Measurements from ENCODE around the gene BOD1. TPM values are rescaled to one million over a fixed set of nuclear protein-coding genes. Genes with fewer than 3 reads are reported as not detected.

BOD1 gene
- total and polyA plus RNA-seq, 8 donors, result 21.5 to 42.5 (median 27.4) TPM

GRCh38 chr5:173583346-173583745, 33.1 kb downstream of the BOD1 start:
- Histone ChIP-seq H3K36me3 (no peaks in the 10 kb centered on the region), H3K9me3 (no peaks in the 10 kb centered on the region), H3K4me3 (no peak overlapping the region), H3K27ac (no peak overlapping the region), H3K4me1 (no peaks in the 10 kb centered on the region), H3K27me3 (no peaks in the 10 kb centered on the region)
- intact Hi-C loops (cut with DNase I), result no loop called here
- WGBS, 2 donors, result 74 to 76% methylated on average over 2 of the region's 2 CpGs
- TF ChIP-seq CTCF (IDR thresholded peaks at IDR 0.05), result no peak
- ATAC-seq (no peak), FAIRE-seq (no peak), DNase-seq (no peak)

DNA sequence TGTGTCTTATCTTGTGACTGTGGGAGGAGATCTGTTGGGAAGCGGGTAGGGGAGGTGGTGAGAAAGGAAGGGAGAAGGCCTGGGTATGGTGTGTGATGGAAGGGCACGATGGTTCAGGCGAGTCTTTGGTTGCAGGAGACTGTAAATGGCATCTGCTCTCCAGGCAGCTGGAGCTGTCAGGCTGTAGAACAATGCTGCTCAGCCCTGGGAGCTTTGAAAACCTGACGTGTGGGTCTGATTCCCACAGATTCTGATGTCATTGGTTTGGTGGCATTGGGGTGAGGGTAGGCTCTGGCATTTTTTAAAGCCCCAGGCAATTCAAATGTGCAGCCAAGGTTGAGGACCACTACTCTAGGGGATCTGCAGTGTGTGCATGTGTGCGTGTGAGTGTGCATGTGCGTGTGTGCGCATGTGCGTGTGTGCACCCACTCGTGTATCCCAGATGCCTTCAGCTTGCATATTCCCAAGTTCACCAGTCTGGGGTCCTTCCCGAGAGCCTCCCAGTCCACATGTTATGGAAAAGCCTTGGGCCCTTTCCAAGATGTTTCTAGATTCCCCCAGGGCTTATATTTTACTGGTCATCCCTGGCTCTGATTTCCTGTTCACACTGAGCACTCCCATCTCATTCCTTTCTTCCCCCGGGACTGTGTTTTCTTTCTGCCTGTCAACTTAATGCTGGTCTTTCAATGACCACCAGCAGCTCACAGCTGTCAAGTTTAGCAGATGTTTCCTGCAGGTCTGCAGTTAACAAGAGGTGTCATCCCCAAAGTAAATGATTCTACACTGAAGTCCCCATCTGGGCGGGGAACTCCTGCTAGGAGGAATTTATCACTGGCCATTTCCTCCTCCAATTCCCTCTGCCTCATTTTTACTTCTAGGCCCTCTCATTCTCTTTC, 34.0 kb downstream of the BOD1 start:
- Histone ChIP-seq H3K4me3 (no peak overlapping the region), H3K9me3 (no peaks in the 10 kb centered on the region), H3K4me1 (no peaks in the 10 kb centered on the region), H3K27me3 (no peaks in the 10 kb centered on the region), H3K36me3 (no peaks in the 10 kb centered on the region), H3K27ac (no peak overlapping the region)
- FAIRE-seq, result no peak
- no peak for ATAC-seq
- intact Hi-C loops (cut with DNase I), result no loop called here
- TF ChIP-seq CTCF (IDR thresholded peaks at IDR 0.05), result no peak
- 74 to 79% methylated on average over 12 of the region's 12 CpGs for WGBS, 2 donors
- DNase-seq, result no peak

DNA sequence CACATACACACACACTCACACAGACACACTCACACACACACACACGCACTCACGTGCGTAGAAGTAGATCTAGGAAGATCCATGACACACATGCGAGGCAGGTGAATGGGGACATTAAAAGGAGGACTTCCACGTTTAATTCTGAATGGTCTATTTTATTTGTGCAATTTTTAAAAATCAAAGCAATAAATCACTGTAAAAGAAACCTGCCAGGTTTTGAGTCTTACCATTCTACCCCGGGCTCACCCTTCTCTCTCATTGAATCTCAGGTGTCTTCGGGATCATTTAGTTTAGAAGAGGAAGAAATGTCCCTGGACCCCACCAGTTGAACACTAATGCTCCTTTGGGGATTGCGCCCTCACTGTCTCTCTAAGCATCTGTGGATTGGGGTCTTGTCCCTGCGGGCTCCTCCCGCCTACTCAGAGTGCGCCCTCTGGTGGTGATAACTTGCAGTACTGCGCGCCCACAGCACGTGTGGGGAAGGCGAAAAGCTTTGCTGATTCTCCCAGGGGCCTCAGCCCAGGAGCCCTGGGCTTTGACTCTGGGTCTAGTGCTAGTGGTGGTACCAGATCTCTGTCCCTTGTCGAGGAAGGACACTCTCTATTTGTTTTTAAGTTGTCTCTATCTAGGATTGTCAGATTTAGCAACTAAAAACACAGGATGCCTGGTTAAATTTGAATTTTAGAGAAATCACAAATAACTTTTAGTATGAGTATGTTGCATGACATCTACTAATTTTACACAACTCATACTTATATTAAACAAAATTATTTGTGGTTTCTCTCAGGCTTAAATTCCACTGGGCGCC, 34.8 kb downstream of the BOD1 start:
- peak; percentile 30 to 43 (median 39) for TF ChIP-seq CTCF (IDR thresholded peaks at IDR 0.05)

DNA sequence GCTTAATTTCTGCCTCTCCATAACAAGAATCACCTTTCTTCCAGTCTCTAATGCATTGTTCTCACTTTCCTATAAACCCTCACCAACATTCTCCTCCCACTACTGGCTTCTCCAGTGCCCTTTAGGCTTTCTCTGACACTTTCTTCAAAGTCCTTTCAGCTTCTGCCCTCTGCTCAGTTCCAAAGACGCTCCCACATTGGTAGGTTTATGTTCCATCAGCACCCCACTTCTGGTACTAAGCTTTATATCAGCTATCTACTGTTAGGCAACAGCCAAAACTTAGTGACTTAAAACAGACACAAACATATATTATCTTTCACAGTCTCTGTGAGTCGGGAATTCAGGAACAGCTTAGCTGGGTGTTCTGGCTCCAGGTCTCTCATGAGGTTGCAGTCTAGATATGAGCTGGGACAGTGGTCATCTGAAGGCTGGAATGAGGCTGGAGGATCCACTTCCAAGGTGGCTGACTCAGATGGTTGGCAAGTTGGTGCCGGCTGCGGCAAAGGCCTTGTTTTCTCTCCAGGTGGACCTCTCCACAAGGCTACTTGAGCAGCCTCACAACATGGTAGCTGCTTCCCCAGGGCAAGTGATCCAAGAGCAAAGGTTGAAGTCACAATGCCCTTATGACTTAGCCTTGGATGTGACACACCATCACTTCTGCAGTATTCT, 37.4 kb downstream of the BOD1 start:
- 76 to 90% methylated on average over 4 of the region's 4 CpGs for WGBS, 2 donors
- TF ChIP-seq CTCF (IDR thresholded peaks at IDR 0.05), result no peak
- no peak for DNase-seq
- intact Hi-C loops (cut with DNase I), result loop anchor here in 1 of 3 donors (10.0 kb wide), 1 partner anchor 284 kb away; no protein-coding TSS in a partner anchor
- Histone ChIP-seq H3K27me3 (no peaks in the 10 kb centered on the region), H3K9me3 (no peaks in the 10 kb centered on the region), H3K36me3 (no peaks in the 10 kb centered on the region), H3K4me1 (no peaks in the 10 kb centered on the region), H3K4me3 (no peak overlapping the region), H3K27ac (no peak overlapping the region)
- no peak for FAIRE-seq
- ATAC-seq, result no peak

More for the DNA sequence above, 34.8 kb downstream of the BOD1 start:
- WGBS, 2 donors, result 62 to 64% methylated on average over 17 of the region's 17 CpGs
- Histone ChIP-seq H3K4me1 (no peaks in the 10 kb centered on the region), H3K27me3 (no peaks in the 10 kb centered on the region), H3K36me3 (no peaks in the 10 kb centered on the region), H3K9me3 (no peaks in the 10 kb centered on the region), H3K27ac (no peak overlapping the region), H3K4me3 (no peak overlapping the region)
- intact Hi-C loops (cut with DNase I), result no loop called here
- ATAC-seq (peak in 1 of 4 donors; percentile 47), FAIRE-seq (no peak), DNase-seq (peak in 2 of 6 donors; percentile 40 to 74)

Measured in pancreas (tissue), 10 donors.